Measurements from ENCODE around the gene EIF3D.
A peak's percentile ranks its signal among the peaks of the same experiment; 100 is the strongest.

EIF3D gene

GRCh38 chr22:36528795-36529751 is at the start of gene EIF3D:
Gene EIF3D, minus strand, starts transcription at chr22:36529166. Its CDS starts 3,045 bp downstream, at chr22:36526121.
- DNase-seq (ENCODE audit: low read depth in 2 of 2) = peak; percentile 95 to 98

- DNase-seq (ENCODE audit: low read depth in 2 of 2) = no peak
Observed at GRCh38 chr22:36578619-36579018, 49.7 kb upstream of the EIF3D start.

DNA sequence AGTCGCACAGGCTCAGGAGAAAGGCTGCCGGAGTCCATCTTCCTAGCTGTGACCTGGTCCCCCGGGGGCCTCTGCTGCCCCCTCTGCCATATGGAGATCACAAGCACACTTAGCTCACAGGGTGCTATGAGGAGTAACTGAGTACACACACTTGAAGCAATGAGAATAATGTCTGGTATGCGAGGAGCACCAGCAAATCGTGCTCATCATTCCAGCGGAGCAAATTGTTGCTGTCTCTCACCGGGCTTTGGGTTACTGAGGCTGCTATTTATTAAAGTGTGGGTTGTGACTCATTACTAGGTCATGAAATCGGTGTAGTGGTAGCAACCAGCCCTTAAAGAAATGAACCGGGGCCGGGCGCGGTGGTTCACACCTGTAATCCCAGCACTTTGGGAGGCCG is 48.1 kb upstream of the EIF3D start:
- DNase-seq (ENCODE audit: low read depth in 2 of 2) = no peak

DNA sequence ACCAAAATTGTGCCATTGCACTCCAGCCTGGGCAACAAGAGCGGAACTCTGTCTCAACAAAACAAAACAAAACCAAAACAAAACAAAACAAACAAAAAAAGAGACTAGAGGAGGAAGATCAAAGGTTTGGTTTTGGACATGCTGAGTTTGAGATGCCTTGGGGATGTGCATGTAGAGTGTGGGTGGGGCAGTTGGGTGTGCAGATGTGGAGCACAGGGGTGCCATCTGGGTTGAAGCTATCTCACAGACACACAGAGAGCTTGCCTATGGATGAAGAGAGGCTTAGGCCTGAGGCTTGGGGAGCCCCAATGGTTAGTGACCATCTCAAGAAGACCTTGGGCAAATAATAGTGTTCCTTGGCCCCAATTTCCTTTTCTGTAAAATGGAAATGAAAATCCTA is 45.8 kb upstream of the EIF3D start:
- no peak for DNase-seq (ENCODE audit: low read depth in 2 of 2)

DNA sequence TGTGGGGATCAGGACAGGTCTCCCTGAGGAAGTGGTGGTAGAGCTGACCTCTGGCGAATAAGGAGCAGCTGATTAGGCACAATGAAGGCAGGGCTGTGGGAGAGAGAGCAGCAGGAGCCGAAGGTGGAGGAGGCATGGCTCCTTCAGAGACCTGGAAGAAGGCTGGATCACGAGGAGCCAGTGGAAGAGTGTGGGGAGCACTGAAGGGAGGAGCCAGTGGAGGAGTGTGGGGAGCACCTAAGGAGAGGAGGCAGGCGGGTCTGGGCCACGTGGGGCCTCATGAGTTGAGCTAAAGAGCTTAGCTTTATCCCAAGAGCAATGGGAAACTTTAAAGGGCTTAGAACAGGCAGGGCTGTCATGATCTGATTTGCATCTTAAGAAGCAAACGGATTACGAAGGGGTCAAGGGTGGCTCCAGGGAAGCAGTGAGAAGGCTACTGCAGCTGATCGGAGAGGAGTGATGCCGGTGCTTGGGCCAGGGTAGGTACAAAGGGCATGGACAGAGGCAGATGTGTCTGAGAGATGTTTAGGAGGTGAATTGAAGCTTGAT is 44.9 kb upstream of the EIF3D start:
- no peak for DNase-seq (ENCODE audit: low read depth in 2 of 2)

DNA sequence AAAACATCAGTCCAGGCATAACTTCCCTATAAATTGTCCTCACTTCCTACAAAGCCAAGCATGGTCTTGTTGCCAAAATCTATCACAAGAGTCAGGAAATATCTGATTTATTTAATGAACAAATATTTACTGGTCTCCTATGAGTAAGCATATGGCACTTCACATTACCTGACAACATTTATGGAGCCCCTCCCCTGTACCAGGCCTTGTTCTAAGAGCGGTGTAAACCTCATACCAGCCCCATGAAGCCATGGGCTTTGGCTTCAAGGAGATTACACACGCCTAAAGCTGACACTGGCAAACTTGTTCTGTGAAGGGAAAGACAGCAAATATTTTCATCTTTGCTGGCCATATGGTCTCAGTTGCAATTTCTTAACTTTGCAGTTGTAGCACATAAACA is 43.0 kb upstream of the EIF3D start:
- DNase-seq (ENCODE audit: low read depth in 2 of 2) = no peak

DNA sequence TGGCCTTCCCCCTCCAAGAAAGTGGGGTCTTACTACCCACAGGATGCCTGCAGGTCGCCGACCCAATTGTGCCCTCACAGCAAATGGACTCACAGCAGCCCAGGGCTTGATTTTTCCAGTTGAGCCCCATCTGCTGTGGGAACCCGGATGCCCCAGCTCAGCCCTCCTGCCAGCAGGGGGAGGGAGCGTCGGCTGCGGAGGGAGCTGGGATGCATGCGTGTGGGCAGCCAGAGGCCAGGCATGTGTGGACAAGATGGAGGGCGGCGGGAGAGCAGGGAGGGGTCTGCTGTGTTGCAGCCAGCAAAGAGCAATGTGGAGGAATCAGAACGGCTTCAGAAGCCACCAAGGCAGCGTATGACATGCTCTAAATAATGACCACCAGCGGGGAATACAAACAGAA is 41.0 kb upstream of the EIF3D start:
- DNase-seq (ENCODE audit: low read depth in 2 of 2) = no peak

GRCh38 chr22:36568846-36569245 is 39.9 kb upstream of the EIF3D start:
- no peak for DNase-seq (ENCODE audit: low read depth in 2 of 2)

DNA sequence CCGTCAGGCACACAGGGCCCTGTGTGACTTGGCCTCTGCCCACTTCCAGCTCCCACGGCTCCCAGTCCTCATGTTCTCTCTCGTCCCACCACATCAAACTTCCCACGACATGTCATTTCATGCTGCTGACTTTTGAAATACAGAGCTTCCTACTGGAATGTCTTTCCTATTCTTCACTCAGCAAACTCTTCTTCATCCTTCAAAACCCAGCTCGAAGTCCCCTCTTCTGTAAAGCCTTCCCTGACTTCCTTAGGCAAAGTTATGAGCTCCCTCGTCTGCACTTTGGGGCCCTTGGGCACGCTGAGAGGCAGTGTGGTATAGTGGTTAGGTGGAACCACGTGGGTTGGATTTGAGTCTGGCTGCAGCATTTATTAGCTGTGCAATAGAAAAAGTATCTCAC is 37.8 kb upstream of the EIF3D start:
- no peak for DNase-seq (ENCODE audit: low read depth in 2 of 2)

DNA sequence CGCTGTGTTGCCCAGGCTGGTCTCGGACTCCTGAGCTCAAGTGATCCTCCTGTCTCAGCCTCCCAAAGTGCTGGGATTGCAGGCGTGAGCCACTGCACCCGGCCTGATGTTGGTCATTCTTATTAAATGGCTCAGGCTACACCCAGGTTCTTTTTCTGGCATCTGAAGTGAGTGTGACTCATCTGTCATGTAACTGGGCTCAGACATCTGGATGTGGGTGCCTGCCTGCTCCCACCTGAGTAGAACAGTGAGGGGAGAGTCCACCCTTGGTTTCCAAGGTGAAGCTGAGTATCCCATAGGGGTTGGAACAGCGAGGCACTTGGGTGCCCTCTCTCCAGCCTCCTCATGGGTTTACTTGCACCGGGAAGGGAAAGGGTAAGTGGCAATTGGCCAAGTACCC is 36.7 kb upstream of the EIF3D start:
- no peak for DNase-seq (ENCODE audit: low read depth in 2 of 2)

- DNase-seq (ENCODE audit: low read depth in 2 of 2) = no peak
Observed at GRCh38 chr22:36565159-36565507, 36.2 kb upstream of the EIF3D start.

GRCh38 chr22:36564422-36565158 is 35.6 kb upstream of the EIF3D start:
- DNase-seq (ENCODE audit: low read depth in 2 of 2) = no peak

GRCh38 chr22:36563898-36564297 is 34.9 kb upstream of the EIF3D start:
- no peak for DNase-seq (ENCODE audit: low read depth in 2 of 2)

GRCh38 chr22:36563444-36563843 is 34.5 kb upstream of the EIF3D start:
- no peak for DNase-seq (ENCODE audit: low read depth in 2 of 2)

DNA sequence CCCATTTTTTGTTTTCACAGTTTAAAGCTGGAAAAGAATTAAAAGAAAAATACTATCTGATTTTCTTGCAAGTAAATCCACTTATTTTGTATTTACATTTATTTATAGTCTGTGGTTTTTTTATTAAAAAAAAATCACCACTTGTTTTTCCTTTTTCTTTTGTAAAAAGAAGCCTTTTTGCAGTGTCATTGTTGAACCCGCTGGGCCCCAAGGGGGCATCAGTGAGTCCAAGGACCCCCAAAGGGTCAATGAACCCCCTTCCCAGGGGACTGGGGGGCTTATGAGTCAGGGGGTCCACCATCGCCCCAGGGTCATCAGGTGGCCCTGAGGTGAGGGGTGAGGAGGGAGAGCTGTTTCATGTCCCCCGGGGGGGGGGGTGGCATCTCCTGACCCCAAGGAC is 34.0 kb upstream of the EIF3D start:
- DNase-seq (ENCODE audit: low read depth in 2 of 2) = no peak

- DNase-seq (ENCODE audit: low read depth in 2 of 2) = no peak
Observed at GRCh38 chr22:36562261-36562835, 33.4 kb upstream of the EIF3D start.

DNA sequence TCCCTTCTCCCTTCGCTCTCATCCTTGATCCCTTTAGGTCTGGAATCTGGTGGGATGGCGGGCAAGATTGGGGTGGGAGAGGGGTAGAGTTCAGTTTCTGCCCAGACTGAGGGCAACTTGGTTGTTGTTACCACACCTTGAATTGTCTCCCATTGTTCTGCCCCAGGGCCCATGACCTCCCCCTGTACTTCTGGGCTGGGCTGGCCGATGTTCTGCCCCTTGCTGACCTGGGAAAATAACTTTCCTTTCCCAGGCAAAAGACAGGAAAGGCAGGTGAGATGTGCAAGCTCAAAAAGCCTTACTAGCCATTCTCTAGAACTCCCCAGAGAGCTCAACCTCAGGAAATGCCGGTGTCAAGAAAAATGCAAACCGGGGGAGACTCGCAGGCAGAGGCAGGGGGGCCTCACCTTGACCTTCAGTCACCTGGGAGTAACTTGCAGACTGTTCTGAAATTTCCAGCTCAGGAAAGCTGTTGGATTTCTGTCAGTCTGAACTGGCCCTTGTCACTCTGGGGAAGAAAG is 32.4 kb upstream of the EIF3D start:
- DNase-seq (ENCODE audit: low read depth in 2 of 2) = no peak

DNA sequence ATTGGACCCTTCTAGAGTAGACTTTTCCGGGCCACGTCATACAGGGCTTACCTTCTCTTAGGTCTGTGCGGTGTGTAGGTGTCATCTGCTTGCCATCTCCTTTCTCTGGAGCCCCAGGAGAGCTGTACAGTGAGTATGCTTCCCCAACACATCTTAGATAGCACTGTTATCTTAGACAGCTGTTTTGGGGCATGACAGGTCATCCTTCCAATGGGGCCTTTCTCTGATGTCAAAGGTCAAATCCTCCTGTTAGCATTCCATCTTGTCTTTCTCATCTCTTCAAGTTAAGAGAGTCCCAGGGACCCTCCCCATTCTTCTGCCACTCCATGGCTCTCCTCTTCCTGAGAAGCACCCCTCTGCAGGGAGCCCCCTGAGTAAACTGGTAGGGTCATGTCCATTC is 31.0 kb upstream of the EIF3D start:
- no peak for DNase-seq (ENCODE audit: low read depth in 2 of 2)

DNA sequence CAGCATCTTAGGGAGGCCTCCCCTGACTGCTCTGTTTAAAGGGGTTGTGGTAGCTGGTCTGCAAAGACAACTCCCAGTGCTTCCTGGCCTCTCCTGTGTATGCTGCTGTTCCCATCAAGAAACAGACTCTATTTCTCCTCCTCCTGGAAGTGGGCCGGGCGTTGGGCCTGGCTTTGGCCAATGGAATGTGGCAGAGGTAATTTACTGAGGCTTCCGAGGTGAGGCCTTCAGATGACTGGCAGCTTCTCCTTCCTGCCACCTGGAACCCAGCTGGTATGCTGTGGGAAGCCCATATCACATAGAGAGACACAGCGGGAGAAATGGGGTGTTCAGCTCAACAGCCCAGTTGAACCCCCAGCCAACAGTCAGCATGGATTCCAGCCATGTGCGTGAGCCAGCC is 25.1 kb upstream of the EIF3D start:
- no peak for DNase-seq (ENCODE audit: low read depth in 2 of 2)

DNA sequence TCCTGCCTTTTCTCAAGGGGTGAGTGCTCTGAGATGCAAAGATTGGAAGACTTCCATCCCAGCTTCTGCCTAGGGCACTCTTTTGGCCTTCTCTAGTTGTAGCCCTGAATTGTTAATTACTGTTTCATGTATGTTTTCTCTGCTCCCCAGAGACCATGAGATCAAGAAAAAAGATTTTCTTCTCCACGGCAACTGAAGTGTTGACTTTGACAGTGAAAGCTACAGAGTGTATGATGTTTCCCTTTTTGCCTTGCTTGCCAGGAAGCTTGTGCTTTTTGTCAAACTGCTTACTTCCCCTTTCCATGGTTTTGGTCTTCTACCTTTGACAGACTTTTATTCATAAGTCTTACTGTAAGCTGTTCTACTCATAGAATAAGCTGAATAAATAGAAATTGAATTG is 23.3 kb upstream of the EIF3D start:
- no peak for DNase-seq (ENCODE audit: low read depth in 2 of 2)

- no peak for DNase-seq (ENCODE audit: low read depth in 2 of 2)
Observed at GRCh38 chr22:36550701-36551495, 21.9 kb upstream of the EIF3D start.
